Neural crest cell (in vitro differentiated cells): Measurements from ENCODE around the gene ICA1. TPM values are rescaled to one million over a fixed set of nuclear protein-coding genes. Genes with fewer than 3 reads are reported as not detected.
A peak's percentile ranks its signal among the peaks of the same experiment; 100 is the strongest.

Experiments
- DNase-seq: peaks from one replicate; pipeline ENCODE4 v3.0.0; 2021; ENCODE audit warnings: low read depth, mixed read lengths, low spot score
- H3K27ac Mint-ChIP-seq: one replicate; pipeline ENCODE4 v1.8.0; 2021; ENCODE audit warnings: mild to moderate bottlenecking, mixed read lengths; ENCODE audit not compliant: unreplicated experiment
- H3K27me3 Mint-ChIP-seq: 2 replicates; pipeline ENCODE4 v1.8.0; 2021; ENCODE audit warnings: low read depth, mild to moderate bottlenecking, mixed read lengths
- H3K36me3 Mint-ChIP-seq: 2 replicates; pipeline ENCODE4 v1.8.0; 2021; ENCODE audit warnings: low read depth, mild to moderate bottlenecking, mixed read lengths
- H3K4me1 Mint-ChIP-seq: 2 replicates; pipeline ENCODE4 v1.8.0; 2021; ENCODE audit warnings: mixed read lengths
- H3K4me3 Mint-ChIP-seq: one replicate; pipeline ENCODE4 v1.8.0; 2021; ENCODE audit warnings: mild to moderate bottlenecking, mixed read lengths
- H3K9me3 Mint-ChIP-seq: 2 replicates; pipeline ENCODE4 v1.8.0; 2021; ENCODE audit warnings: mixed read lengths
- CTCF ChIP-seq: fragments of 200-600 bp; sonication (generic); conservative IDR thresholded peaks from 2 replicates; pipeline ENCODE4 v1.5.0; 2021; ENCODE audit warnings: antibody characterized with exemption, mild to moderate bottlenecking
- total RNA-seq: library from RNA; stranded (reverse); gene quantifications from 2 replicates; pipeline ENCODE4 v1.2.1, GENCODE V29; 2021

The ICA1 gene
- total RNA-seq, 1 donor from 2014 or later, result 4.2 TPM

- no peak overlapping the region for H3K27ac Mint-ChIP-seq
- no peaks in the 10 kb centered on the region for H3K9me3 Mint-ChIP-seq
- H3K4me1 Mint-ChIP-seq, result peaks cover 37% of the 10 kb centered on the region
Observed at GRCh38 chr7:8206956-8207355, 55.0 kb downstream of the ICA1 start.

GRCh38 chr7:8205537-8205936, 56.4 kb downstream of the ICA1 start:
- H3K4me1 Mint-ChIP-seq, result peaks cover 28% of the 10 kb centered on the region
- no peak for TF ChIP-seq CTCF
- no peak overlapping the region for H3K4me3 Mint-ChIP-seq
- peaks cover under 1% of the 10 kb centered on the region for H3K9me3 Mint-ChIP-seq
- no peaks in the 10 kb centered on the region for H3K36me3 Mint-ChIP-seq
- H3K27ac Mint-ChIP-seq, result no peak overlapping the region
- no peaks in the 10 kb centered on the region for H3K27me3 Mint-ChIP-seq
- DNase-seq, result no peak

More at GRCh38 chr7:8206956-8207355, 55.0 kb downstream of the ICA1 start:
- TF ChIP-seq CTCF, result no peak
- no peaks in the 10 kb centered on the region for H3K36me3 Mint-ChIP-seq
- no peak for DNase-seq
- H3K4me3 Mint-ChIP-seq, result no peak overlapping the region
- H3K27me3 Mint-ChIP-seq, result no peaks in the 10 kb centered on the region

- no peaks in the 10 kb centered on the region for H3K36me3 Mint-ChIP-seq
- peaks cover 27% of the 10 kb centered on the region for H3K4me1 Mint-ChIP-seq
- no peak overlapping the region for H3K4me3 Mint-ChIP-seq
- peaks cover 4% of the 10 kb centered on the region for H3K9me3 Mint-ChIP-seq
- no peak for DNase-seq
- TF ChIP-seq CTCF, result no peak
- H3K27ac Mint-ChIP-seq, result no peak overlapping the region
- H3K27me3 Mint-ChIP-seq, result peaks cover 2% of the 10 kb centered on the region
Observed at GRCh38 chr7:8205031-8205387, 57.0 kb downstream of the ICA1 start.

- Mint-ChIP-seq H3K9me3 (peaks cover 4% of the 10 kb centered on the region), H3K4me3 (no peak overlapping the region), H3K27me3 (peaks cover 2% of the 10 kb centered on the region), H3K36me3 (no peaks in the 10 kb centered on the region), H3K4me1 (peaks cover 21% of the 10 kb centered on the region), H3K27ac (no peak overlapping the region)
- no peak for DNase-seq
- TF ChIP-seq CTCF, result no peak
Observed at GRCh38 chr7:8204339-8205030, 57.5 kb downstream of the ICA1 start.

- no peaks in the 10 kb centered on the region for H3K36me3 Mint-ChIP-seq
- TF ChIP-seq CTCF, result no peak
- peaks cover 2% of the 10 kb centered on the region for H3K27me3 Mint-ChIP-seq
- peak overlapping the region; percentile 90 for H3K27ac Mint-ChIP-seq
- no peak overlapping the region for H3K4me3 Mint-ChIP-seq
- DNase-seq, result no peak
- H3K9me3 Mint-ChIP-seq, result peaks cover 6% of the 10 kb centered on the region
- peaks cover 9% of the 10 kb centered on the region for H3K4me1 Mint-ChIP-seq
Observed at GRCh38 chr7:8201846-8202441, 60.0 kb downstream of the ICA1 start.
